Brain microvascular endothelial cell (primary cell): ENCODE data around the gene TCHH.
"Not testable (repeated sequence)": the region's sequence is repeated elsewhere in the genome, so short reads cannot be mapped to it uniquely, and the experiment has no call there.

ENCODE experiments used
- DNase-seq: peaks from one replicate; pipeline ENCODE4 v3.0.0-alpha.2; 2020
- H3K27ac ChIP-seq: fragments of 250-450 bp; sonication (Bioruptor Pico); 2 replicates; pipeline ENCODE4 v1.5.1; 2020; ENCODE audit warnings: mild to moderate bottlenecking, moderate library complexity
- H3K27me3 ChIP-seq: fragments of 250-450 bp; sonication (Bioruptor Pico); replicated peaks from 2 replicates; pipeline ENCODE4 v1.5.1; 2020; ENCODE audit warnings: mild to moderate bottlenecking
- H3K36me3 ChIP-seq: fragments of 250-450 bp; sonication (Bioruptor Pico); replicated peaks from 2 replicates; pipeline ENCODE4 v1.5.1; 2020; ENCODE audit warnings: mild to moderate bottlenecking
- H3K4me3 ChIP-seq: 2 replicates; pipeline ENCODE4 v1.5.1; 2011; ENCODE audit warnings: low read depth, mild to moderate bottlenecking, control low read depth, low read length, moderate library complexity
- in situ Hi-C: cut with HindIII; loops from 2 replicates; pipeline ENCODE4 v1.10.0; 2017; ENCODE audit warnings: low sequenced_read_pairs, low pct_ligation_motif_present
- TF ChIP-seq, protein P1 (sequence below): IDR thresholded peaks from 2 replicates; pipeline ENCODE4 v1.5.1; 2011; ENCODE audit warnings: low read depth, mild to moderate bottlenecking, moderate library complexity, low read length, control low read depth, inconsistent platforms; ENCODE audit errors: missing control alignments

Gene TCHH

DNA sequence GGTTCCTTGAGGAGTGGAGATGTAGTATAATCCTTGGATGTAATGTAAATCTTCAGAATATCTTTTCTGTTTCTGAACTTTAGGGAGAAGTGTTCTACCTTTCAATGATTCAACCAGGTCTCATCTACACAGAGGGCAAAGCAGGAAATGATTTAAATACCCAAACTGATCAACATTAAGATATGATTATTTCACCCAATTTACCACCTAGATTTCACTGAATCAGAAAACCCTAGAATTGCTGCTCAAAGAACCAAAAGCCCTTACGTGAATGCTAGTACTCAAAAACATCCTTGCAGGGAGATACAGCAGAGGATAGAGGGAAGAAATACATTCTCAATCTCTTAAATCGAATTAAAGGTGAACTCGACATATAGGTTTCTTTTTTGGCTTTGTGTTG is 38.8 kb upstream of the TCHH start:
- TF ChIP-seq, protein P1, sequence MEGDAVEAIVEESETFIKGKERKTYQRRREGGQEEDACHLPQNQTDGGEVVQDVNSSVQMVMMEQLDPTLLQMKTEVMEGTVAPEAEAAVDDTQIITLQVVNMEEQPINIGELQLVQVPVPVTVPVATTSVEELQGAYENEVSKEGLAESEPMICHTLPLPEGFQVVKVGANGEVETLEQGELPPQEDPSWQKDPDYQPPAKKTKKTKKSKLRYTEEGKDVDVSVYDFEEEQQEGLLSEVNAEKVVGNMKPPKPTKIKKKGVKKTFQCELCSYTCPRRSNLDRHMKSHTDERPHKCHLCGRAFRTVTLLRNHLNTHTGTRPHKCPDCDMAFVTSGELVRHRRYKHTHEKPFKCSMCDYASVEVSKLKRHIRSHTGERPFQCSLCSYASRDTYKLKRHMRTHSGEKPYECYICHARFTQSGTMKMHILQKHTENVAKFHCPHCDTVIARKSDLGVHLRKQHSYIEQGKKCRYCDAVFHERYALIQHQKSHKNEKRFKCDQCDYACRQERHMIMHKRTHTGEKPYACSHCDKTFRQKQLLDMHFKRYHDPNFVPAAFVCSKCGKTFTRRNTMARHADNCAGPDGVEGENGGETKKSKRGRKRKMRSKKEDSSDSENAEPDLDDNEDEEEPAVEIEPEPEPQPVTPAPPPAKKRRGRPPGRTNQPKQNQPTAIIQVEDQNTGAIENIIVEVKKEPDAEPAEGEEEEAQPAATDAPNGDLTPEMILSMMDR: no peak
- Histone ChIP-seq H3K27me3 (no peaks in the 10 kb centered on the region), H3K4me3 (no peak overlapping the region), H3K27ac (no peak overlapping the region), H3K36me3 (no peaks in the 10 kb centered on the region)
- no peak for DNase-seq
- in situ Hi-C loops: no loop called here

DNA sequence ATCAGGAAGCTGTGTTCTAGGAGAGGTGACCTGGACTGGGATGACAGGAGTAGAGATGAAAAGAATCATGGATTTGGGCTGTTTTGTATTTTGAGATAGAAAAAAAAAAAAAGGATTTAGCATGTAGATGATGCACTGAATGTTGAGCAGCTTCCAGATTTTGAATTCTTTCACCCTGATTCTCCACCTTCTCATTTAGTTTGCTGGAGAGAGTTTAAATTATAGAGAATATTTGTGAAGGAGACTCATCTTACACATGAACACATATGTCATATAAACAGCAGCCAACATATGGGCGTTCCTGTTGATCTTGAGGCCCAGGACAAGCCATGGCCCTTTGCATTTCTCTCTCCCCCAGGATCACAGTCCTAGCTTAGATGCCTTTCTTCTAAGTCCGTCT is 36.4 kb upstream of the TCHH start:
- Histone ChIP-seq H3K27me3 (no peaks in the 10 kb centered on the region), H3K27ac (no peak overlapping the region), H3K36me3 (no peaks in the 10 kb centered on the region), H3K4me3 (no peak overlapping the region)
- DNase-seq: no peak
- TF ChIP-seq, protein P1: no peak
- in situ Hi-C loops: no loop called here

DNA sequence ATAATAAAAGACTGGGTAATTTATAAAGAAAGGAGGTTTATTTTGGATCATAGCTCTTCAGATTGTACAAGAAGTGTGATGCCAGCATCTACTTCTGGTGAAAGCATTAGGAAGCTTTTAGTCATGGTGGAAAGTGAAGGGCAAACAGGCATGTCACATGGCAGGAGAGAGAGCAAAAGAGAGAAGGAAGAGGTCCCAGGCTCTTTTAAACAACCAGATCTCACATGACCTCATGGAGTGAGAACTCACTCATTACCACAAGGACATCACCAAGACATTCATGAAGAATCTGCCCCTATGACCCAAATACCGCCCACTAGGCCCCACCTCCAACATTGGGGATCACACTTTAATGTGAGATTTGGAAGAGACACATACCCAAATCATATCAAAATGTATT is 33.7 kb upstream of the TCHH start:
- TF ChIP-seq, protein P1: no peak
- no peak overlapping the region for H3K4me3 ChIP-seq
- H3K27me3 ChIP-seq: no peaks in the 10 kb centered on the region
- DNase-seq: no peak
- in situ Hi-C loops: no loop called here
- H3K36me3 ChIP-seq: no peaks in the 10 kb centered on the region
- H3K27ac ChIP-seq: no peak overlapping the region

DNA sequence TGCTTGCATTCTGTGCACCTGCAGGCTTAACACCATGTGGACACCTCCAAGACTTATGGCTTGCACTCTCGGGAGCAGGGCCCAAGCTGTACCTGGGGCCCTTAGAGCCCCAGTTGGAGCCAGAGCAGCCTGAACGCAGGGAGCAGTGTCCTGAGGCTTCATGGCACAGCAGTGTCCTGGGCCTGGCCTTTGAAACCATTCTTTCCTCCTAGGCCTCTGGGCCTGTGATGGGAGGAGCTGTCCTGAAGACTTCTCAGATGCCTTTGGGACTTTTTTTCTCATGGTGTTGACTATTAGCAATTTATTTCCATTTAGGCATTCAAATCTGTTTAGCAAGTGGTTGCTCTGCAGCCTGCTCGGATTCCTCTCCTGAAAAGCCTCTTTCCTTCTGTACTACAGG is 32.8 kb upstream of the TCHH start:
- in situ Hi-C loops: no loop called here
- no peak overlapping the region for H3K4me3 ChIP-seq
- TF ChIP-seq, protein P1: no peak
- no peak overlapping the region for H3K27ac ChIP-seq
- no peaks in the 10 kb centered on the region for H3K27me3 ChIP-seq
- H3K36me3 ChIP-seq: no peaks in the 10 kb centered on the region
- DNase-seq: no peak

DNA sequence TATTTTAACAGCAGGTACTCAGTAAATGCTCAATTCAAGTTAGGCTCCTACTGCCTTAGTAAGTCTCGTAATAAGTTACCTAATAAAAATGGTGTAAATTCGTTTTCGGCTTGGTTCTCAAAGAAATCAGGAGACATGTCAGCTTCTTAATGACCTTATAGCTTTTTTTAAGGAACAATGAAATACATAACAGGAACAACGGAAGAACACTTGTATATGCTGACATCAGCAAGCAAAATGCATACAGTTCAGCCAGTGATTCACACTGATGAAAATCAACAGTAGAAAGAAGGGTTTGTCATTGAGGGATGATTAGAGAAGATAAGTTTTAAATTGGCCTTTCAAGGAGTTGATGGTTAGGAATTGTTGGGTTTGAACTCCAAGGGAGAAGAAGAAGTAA is 30.5 kb upstream of the TCHH start:
- in situ Hi-C loops: no loop called here
- no peak for DNase-seq
- TF ChIP-seq, protein P1: no peak

DNA sequence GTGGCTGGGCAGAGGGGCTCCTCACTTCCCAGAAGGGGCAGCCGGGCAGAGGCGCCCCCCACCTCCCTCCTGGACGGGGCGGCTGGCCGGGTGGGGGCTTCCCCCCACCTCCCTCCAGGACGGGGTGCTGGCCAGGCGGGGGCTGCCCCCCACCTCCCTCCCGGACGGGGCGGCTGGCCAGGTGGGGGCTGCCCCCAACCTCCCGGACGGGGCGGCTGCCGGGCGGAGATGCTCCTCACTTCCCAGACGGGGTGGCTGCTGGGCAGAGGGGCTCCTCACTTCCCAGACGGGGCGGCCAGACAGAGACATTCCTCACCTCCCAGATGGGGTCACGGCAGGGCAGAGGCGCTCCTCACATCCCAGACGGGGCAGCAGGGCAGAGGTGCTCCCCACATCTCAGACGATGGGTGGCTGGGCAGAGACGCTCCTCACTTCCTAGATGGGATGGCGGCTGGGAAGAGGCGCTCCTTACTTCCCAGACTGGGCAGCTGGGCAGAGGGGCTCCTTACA is 29.5 kb upstream of the TCHH start:
- H3K4me3 ChIP-seq, H3K27ac ChIP-seq, in situ Hi-C loops, H3K27me3 ChIP-seq, H3K36me3 ChIP-seq, DNase-seq: not testable (repeated sequence)

More for the DNA sequence above, 30.5 kb upstream of the TCHH start:
- Histone ChIP-seq H3K27ac (no peak overlapping the region), H3K4me3 (no peak overlapping the region), H3K27me3 (peaks cover 3% of the 10 kb centered on the region), H3K36me3 (no peaks in the 10 kb centered on the region)
